Measurements from ENCODE around the gene FCGBP. TPM values are rescaled to one million over a fixed set of nuclear protein-coding genes. Genes with fewer than 3 reads are reported as not detected.
"Not testable (repeated sequence)": the region's sequence is repeated elsewhere in the genome, so short reads cannot be mapped to it uniquely, and the experiment has no call there.

Gene FCGBP
- total RNA-seq, 1 donor from 2014 or later: 0.53 TPM

- Histone ChIP-seq H3K27me3 (ENCODE audit: control insufficient read depth, insufficient read depth, low read length) (no peaks in the 10 kb centered on the region), H3K36me3 (ENCODE audit: control insufficient read depth, insufficient read depth, low read length) (no peaks in the 10 kb centered on the region), H3K4me3 (ENCODE audit: low read depth, low read length) (no peak overlapping the region)
- DNase-seq (ENCODE audit: low read depth) (no peak), FAIRE-seq (no peak)
- TF ChIP-seq CTCF (IDR thresholded peaks at IDR 0.05; ENCODE audit: insufficient read depth, low read length, severe bottlenecking): no peak
Measured at GRCh38 chr19:39967561-39967960, 33.1 kb upstream of the FCGBP start.

- FAIRE-seq (no peak), DNase-seq (ENCODE audit: low read depth) (no peak)
- Histone ChIP-seq H3K36me3 (ENCODE audit: control insufficient read depth, insufficient read depth, low read length) (no peaks in the 10 kb centered on the region), H3K27me3 (ENCODE audit: control insufficient read depth, insufficient read depth, low read length) (no peaks in the 10 kb centered on the region), H3K4me3 (ENCODE audit: low read depth, low read length) (no peak overlapping the region)
- no peak for TF ChIP-seq CTCF (IDR thresholded peaks at IDR 0.05; ENCODE audit: insufficient read depth, low read length, severe bottlenecking)
Measured at GRCh38 chr19:39966617-39967016, 32.2 kb upstream of the FCGBP start.

- DNase-seq (ENCODE audit: low read depth) (no peak), FAIRE-seq (no peak)
- TF ChIP-seq CTCF (IDR thresholded peaks at IDR 0.05; ENCODE audit: insufficient read depth, low read length, severe bottlenecking): no peak
- H3K27me3 ChIP-seq (ENCODE audit: control insufficient read depth, insufficient read depth, low read length): no peaks in the 10 kb centered on the region
- H3K4me3 ChIP-seq (ENCODE audit: low read depth, low read length): no peak overlapping the region
- H3K36me3 ChIP-seq (ENCODE audit: control insufficient read depth, insufficient read depth, low read length): no peaks in the 10 kb centered on the region
Measured at GRCh38 chr19:39963898-39964297, 29.5 kb upstream of the FCGBP start.

GRCh38 chr19:39959407-39959806 is 25.0 kb upstream of the FCGBP start:
- H3K36me3 ChIP-seq (ENCODE audit: control insufficient read depth, insufficient read depth, low read length); H3K4me3 ChIP-seq (ENCODE audit: low read depth, low read length); H3K27me3 ChIP-seq (ENCODE audit: control insufficient read depth, insufficient read depth, low read length); FAIRE-seq; DNase-seq (ENCODE audit: low read depth): not testable (repeated sequence)

GRCh38 chr19:39958942-39959341 is 24.5 kb upstream of the FCGBP start:
- H3K36me3 ChIP-seq (ENCODE audit: control insufficient read depth, insufficient read depth, low read length); FAIRE-seq; H3K27me3 ChIP-seq (ENCODE audit: control insufficient read depth, insufficient read depth, low read length): not testable (repeated sequence)

GRCh38 chr19:39957886-39958285 is 23.5 kb upstream of the FCGBP start:
- H3K27me3 ChIP-seq (ENCODE audit: control insufficient read depth, insufficient read depth, low read length); FAIRE-seq; H3K4me3 ChIP-seq (ENCODE audit: low read depth, low read length); H3K36me3 ChIP-seq (ENCODE audit: control insufficient read depth, insufficient read depth, low read length); DNase-seq (ENCODE audit: low read depth): not testable (repeated sequence)

More at GRCh38 chr19:39958942-39959341, 24.5 kb upstream of the FCGBP start:
- H3K4me3 ChIP-seq (ENCODE audit: low read depth, low read length); DNase-seq (ENCODE audit: low read depth): not testable (repeated sequence)

- Histone ChIP-seq H3K4me3 (ENCODE audit: low read depth, low read length) (no peak overlapping the region), H3K36me3 (ENCODE audit: control insufficient read depth, insufficient read depth, low read length) (no peaks in the 10 kb centered on the region), H3K27me3 (ENCODE audit: control insufficient read depth, insufficient read depth, low read length) (no peaks in the 10 kb centered on the region)
- FAIRE-seq (no peak), DNase-seq (ENCODE audit: low read depth) (no peak)
- TF ChIP-seq CTCF (IDR thresholded peaks at IDR 0.05; ENCODE audit: insufficient read depth, low read length, severe bottlenecking): no peak
Measured at GRCh38 chr19:39953915-39954314, 19.5 kb upstream of the FCGBP start.

Data from bronchial epithelial cell (primary cell).